ENCODE results near the gene TUSC2.

- TF ChIP-seq CTCF (IDR thresholded peaks at IDR 0.05) (no peak), POLR2A (IDR thresholded peaks at IDR 0.05) (no peak)
Measured at GRCh38 chr3:50302095-50303012, 25.7 kb downstream of the TUSC2 start.
